ENCODE results near the gene NSUN6.
"Not testable (repeated sequence)": the region's sequence is repeated elsewhere in the genome, so short reads cannot be mapped to it uniquely, and the experiment has no call there.

Gene NSUN6

DNA sequence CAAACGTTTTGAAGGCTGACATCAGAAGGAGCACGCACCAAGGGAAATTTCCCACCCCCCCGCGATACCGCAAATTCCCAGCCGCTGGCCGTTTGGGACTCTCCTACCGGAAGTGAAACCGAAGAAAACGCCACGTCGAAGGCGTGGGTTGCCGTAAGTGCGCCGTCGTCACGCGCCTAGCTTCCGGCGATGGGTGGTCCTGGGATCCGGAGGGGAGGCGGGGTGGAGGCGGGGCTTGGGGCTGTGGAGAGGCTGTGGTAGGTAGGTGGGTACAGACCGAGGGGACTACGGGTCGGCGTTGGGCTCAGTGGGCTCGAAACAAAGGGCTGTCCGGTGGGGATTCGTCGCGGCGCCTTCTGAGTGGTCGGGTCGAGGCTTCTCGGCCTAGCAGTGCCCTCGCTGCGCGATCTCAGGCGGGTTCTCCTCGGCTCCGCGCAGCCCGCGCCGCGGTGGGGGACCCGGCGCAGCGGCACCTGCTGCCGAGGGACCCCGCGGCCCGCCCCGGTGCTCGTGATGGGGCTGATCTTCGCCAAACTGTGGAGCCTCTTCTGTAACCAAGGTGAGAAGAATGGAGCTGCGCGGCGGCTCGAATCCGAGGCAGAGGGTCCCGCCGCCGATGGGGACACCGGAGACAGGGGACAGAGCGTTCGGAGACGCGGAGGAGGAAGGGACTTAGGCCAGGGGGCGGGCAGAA lies 7.9 kb upstream of the NSUN6 start, which contains the start of gene ARL5B:
Gene ARL5B (plus strand): TSS at position 307 of the 694 bp plus-strand sequence. CDS start 207 bp downstream, at position 514.
- DNase-seq = peak; percentile 95

DNA sequence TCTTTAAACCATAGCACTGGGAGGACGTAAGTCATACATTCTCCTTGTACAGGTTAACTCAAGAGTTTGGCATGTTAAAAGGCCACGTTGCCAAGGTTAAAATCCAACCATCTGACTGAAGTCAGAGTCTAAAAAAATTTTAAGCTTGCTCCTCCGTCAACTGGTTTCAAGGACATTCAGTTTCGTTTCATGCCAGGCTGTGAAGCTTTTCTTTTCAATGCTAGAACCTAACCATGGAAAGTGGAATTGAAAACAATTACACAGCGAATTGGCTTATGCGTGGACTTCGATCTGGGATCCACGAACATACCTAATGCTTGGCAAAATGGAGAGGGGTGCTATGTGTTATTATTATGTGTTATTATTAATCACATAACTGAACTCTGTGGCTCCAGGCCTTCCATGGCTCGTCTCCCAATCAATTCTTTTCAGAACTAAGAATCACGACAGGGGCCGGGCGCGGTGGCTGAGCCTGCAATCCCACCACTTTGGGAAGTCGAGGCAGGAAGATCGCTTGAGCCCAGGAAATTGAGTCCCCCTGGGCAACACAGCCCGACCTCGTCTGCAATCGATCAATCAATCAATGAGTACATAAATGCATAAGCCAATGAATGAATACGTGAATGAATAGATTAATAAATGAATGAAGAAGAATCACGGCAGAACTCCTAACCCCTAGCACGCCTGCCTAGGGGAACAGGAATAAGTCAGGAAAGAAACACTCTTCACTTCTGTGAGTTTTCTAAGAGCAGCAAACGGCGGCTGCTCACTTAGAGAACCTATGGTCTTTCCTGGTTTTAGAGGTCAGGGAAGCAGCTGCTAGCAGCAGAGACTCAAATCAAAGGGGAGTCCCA lies 7.1 kb upstream of the NSUN6 start:
- peak; percentile 8 for DNase-seq

DNA sequence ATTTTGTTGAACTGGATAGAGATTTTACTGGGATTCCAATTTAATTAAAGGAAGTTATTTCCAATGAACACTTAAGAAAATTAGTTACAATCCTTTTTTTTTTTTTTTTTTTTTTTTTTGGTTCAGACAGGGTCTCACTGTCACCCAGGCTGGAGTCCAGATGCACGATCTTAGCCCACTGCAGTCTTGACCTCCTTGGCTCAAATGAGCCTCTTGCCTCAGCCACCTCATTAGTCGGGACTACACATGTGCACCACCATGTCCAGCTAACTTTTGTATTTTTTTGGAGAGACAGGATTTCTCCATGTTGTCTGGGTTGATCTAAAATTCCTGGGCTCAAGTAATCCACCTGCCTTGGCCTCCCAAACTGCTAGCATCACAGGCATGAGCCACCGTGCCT lies 5.3 kb upstream of the NSUN6 start:
- DNase-seq = no peak

DNA sequence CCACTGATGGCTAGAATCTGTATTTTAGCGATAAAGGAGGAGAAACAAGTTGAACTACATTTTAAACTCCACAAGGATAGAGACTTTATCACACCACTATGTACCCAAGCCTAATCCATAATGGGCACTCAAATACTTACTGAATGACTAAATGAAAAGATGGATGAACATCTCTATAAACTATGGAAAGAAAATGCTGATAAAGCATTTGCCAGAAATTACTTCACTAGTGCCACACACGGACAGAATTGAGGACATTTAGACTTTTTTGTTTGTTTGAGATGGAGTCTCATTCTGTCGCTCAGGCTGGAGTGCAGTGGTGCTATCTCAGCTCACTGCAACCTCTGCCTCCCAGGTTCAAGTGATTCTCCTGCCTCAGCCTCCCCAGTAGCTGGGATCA lies 1.7 kb upstream of the NSUN6 start:
- DNase-seq = no peak

DNA sequence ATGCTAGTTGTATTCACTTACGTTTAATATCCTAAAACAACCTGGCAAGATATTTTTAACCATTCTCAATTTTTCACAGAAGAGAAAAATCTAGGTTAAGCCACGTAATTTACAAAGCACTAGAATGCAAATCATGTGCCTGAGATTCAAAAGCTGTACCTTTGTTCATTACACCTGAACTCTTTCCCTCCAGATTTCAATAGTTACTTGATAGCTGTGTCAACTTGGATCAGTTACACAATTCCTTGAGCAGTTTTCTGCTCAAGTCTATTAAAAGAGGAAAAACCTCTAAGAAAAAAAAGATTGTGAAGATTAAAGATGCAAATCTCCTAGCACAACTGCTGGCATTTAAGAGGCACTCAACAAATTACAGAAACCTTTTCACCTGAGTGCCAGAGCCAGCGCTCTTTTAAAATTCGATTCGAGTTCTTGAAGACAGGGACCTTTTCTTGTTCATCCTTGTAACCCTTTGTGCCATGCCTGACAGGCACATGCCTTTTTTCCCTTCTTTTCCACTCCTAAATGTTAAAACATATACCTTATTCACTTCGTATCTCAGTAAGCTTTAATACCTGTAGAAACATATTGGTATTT lies 886 bp downstream of the NSUN6 start:
- DNase-seq = peak; percentile 23

DNA sequence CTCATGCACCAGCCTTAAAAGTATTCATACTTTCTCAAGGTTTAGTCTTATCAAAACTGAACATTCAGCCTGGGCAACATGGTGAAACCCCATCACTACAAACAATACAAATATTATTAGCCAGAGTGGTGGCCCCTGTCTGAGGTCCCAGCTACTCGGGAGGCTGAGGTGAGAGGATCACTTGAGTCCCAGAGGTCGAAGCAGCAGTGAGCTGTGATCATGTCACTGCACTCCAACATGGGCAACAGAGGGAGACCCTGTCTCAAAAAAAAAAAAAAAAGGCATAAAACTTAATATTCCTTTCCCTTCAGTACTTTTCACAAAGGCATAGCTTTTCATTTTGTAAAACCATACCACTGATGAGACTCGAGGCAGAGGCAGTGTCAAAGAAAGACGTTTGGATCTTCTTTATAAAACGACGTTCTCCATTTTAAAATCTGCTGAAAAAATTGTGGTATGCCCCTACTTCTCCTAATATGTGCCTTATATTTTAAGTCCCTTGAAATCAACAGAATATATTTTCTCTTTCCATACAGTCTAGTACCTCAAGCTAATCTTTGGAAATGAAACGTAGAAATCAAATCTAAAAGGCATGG lies 1.9 kb downstream of the NSUN6 start:
- DNase-seq = no peak

DNA sequence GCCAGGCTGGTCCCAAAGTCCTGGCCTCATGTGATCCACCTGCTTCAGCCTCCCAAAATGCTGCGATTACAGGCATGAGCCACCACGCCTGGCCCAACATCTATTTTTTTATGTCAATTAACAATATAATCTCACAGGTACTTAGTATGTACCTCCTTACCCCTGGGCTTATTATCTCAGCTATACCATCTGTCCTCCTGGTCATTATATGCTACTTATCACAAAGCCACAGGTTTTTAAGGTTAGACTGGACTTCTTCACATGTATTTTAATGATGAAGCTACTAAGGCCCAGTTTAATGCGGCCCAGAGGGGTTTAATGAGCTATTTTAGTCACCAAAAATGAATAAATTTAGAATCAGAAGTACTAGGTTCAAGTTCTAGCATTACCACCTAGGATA lies 3.4 kb downstream of the NSUN6 start:
- DNase-seq = no peak

DNA sequence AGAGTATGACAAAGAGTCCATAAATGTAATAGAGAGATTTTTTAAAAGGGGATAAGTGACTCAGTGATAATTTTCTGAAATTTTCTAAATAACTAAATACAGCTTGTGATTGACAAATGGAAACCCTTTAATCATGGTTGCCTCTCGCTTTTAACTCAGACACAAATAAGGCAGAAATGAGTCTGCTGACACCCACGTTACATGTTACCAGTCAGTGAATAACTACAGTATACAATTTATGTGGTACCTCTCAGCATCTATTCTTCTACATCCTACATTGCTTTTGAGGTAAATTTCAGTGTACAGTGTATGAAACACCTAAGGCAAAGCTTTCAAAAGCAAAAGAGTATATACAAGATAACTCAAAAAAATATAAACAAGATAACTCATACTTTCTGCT lies 4.2 kb downstream of the NSUN6 start:
- no peak for DNase-seq

DNA sequence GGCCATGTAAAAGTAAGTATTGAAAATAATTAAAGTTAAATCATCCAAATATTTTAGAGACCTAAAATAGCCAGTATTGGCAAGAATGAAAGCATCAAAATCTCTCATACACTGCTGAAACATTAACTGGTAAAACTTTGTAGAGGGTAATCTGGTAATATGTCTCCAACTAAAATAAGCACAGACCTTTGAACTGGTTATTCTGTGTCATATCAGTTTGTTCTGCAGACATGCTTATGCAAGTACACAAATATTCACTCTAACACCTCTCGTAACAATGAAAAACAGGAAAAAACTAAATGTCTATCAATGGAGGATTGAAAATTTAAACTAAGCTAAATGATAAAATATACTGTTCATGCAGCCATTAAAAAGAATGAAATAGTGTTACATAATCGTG lies 11.7 kb downstream of the NSUN6 start:
- not testable (repeated sequence) for DNase-seq

DNA sequence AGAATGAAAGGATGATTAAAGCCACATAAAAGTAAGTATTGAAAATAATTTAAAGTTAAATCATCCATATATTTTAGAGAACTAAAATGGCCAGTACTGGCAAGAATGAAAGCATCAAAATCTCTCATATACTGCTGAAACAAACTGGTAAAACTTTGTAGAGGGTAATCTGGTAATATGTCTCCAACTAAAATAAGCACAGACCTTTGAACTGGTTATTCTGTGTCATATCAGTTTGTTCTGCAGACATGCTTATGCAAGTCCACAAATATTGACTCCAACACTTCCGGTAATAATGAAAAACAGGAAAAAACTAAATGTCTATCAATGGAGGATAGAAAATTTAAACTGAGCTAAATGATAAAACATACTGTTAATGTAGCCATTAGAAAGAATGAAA lies 14.0 kb downstream of the NSUN6 start:
- DNase-seq = not testable (repeated sequence)

DNA sequence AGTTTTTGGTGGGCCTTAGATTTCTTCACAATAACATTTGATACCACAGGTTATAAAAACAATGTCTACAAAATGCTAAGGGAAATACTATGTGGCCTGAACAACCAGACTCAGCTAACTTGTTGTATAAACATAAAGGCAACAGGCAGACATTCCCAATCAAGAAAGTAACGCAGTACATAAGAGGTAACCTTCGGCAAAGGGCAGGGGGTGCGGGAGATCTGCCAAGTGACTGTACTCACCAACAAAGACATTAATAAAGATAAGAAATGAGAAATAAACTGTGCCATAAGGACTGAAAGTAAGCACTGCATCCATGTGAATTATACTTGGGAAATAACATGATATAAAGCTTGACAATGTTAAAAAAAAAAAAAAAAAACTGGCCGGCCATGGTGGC lies 15.4 kb downstream of the NSUN6 start:
- DNase-seq = no peak

DNA sequence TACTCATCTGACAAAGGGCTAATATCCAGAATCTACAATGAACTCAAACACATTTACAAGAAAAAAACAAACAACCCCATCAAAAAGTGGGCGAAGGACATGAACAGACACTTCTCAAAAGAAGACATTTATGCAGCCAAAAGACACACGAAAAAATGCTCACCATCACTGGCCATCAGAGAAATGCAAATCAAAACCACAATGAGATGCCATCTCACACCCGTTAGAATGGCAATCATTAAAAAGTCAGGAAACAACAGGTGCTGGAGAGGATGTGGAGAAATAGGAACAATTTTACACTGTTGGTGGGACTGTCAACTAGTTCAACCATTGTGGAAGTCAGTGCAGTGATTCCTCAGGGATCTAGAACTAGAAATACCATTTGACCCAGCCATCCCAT lies 18.9 kb downstream of the NSUN6 start:
- DNase-seq = not testable (repeated sequence)

DNA sequence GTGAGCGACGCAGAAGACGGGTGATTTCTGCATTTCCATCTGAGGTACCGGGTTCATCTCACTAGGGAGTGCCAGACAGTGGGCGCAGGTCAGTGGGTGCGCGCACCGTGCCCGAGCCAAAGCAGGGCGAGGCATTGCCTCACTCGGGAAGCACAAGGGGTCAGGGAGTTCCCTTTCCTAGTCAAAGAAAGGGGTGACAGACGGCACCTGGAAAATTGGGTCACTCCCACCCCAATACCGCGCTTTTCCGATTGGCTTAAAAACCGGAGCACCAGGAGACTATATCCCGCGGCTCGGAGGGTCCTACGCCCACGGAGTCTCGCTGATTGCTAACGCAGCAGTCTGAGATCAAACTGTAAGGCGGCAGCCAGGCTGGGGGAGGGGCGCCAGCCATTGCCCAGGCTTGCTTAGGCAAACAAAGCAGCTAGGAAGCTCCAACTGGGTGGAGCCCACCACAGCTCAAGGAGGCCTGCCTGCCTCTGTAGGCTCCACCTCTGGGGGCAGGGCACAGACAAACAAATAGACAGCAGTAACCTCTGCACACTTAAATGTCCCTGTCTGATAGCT lies 23.9 kb downstream of the NSUN6 start:
- not testable (repeated sequence) for DNase-seq

DNA sequence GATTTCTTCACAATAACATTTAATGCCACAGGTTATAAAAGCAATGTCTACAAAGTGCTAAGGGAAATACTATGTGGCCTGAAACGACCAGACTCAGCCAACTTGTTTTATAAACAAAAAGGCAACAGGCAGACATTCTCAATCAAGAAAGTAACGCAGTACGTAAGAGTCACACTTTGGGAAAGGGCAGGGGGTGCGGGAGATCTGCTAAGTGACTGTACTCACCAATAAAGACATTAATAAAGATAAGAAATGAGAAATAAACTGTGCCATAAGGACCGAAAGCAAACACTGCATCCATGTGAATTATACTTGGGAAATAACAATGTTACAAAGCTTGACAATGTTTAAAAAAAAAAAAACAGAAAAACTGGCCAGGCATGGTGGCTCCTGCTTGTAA lies 25.5 kb downstream of the NSUN6 start:
- DNase-seq = no peak

DNA sequence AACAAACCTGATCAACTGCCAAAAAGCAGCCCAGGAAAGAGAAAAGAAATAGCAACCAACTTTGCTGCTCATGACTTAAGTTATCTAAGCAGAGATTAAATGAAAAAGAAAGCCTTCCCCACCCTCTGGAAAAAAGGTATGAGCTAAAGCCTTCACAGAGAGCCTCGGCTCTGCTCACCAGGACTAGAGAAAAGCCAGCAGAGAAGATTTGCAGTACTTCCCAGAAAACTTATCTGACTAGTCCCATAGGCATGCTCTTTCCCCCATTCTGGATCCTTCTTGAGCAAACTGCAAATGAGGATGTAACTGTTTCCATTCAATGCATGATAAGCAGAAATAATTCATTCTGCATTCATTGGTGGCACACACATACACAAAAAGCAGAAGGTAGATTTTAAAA lies 27.7 kb downstream of the NSUN6 start:
- DNase-seq = not testable (repeated sequence)

DNA sequence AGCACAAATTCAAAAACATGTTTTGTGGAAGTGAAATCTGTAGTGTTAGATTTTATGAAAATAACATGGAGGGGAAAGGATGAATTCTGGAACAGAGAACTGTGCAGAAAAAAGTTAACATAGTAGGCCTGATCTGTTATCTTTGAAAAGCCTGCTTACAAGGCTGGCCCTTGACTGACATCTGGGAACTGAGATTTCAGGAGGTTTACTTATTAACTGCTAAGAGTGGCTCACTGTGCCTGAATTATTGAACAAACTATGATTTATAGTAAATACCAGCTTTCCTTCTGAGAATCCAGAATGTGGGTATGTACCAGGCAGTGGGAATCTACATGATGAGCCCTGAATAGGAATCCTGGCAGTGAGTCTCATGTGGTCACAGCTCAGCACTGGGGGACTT lies 30.5 kb downstream of the NSUN6 start:
- DNase-seq = no peak

DNA sequence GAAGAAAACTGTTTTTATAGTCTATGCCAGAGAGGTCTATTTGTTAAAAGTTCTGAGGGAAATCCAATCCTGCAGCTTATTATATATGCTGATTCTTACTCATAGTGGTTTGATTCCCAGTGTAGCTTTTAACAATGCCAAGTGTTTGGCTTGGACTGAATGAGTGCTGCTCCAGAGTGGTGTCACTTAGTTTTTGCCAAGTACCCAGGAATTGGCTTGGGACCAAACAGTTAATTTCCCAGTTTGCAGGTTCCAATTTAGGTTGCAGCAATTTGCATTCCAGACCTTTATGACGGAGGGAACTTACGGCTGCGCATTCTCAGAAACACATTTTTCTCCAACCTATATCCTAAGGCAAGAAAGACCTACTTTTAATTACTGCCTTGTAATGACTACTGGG lies 32.4 kb downstream of the NSUN6 start:
- DNase-seq = no peak

DNA sequence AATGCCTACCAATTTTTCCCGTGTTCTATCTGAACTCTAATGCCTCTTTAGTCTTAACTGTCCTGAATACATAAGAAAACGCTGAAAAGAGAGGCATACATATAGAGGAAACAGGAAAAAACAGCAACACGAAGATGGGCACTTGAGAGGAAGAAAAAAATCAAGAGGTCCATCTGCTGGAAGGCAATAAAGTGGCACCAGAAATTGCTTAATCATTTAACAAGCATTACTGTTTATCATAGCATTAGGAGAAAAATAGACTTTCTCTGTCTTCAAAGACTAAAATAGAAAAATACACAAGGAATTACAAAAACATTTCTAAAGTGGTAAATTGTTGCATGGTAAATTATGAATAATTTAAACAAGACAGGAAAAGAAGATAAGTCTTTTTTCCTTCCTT lies 35.0 kb downstream of the NSUN6 start:
- DNase-seq = no peak

DNA sequence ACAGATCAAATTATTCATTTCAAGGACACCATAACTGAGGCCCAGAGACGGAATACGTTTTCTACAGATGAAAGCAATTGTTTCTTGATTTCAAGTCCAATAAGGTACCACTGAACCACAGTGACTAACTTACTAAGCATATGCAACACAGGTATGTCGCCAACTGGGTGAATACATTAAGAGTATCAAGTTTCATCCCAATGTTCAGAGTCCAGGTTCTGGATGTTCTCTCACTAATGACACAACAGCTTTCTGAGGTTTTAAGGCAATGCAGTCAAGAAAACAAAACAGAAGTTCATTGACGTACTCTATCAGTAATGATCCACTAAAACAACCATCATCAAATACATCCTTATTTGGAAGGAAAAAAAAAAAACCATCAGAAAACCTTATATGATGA lies 35.8 kb downstream of the NSUN6 start:
- DNase-seq = no peak

DNA sequence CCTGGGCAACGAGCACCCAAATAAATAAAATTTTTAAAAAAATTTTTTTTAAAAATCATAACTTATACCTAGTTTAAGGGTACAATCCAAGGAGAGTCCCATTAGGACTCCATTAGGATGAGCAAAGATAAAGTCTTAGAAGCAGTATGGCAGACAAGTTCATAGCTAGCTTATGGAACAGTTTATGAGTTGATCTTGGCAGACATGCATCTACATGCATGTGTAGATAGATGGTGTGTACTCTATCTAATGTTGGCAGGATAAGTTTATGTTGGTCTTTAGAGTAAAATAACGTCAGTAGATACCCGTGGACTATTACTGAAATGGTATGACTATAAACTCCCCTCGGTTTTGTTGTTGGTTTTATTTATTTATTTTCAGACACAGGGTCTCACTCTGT lies 40.2 kb downstream of the NSUN6 start:
- DNase-seq = no peak

DNA sequence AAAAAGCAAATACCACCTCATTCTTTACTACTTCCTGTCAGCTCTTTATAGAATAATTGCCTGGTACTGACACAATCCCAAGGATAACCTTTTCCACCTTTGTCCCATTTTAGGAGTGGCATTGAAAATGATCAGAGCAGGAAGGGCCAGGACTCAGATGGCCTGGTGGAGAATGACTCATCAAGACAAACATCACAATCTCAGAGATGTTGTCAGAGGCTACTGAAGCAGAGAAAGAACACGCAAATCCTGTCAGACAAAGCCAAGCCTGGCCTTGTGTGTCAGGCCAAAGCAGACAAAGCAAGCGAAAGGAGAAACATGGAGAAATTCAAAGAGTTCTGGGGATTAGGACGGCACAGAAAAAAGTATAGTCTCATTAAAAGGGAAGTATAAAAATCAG lies 40.9 kb downstream of the NSUN6 start:
- DNase-seq = no peak

DNA sequence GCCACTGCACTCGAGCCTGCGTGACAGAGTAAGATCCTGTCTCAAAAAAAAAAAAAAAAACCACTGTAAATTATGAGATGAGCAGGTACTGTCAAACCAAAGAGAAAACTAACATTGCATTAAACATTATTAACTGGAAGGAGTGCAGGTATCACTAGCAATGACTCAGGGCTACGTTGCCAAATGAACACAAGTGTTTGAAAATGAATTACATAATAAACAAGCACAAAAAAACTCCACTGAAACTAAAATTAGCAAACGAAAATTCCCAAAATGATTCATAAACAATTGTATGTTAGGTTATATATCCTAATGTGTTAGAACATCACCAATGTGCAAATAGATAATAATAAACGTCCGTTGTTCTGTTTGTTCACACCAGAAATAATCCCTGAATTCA lies 42.8 kb downstream of the NSUN6 start:
- DNase-seq = no peak
